Peyer's patch (tissue), 4 donors: ENCODE results near the gene RXRG.

Experiments used
- CTCF ChIP-seq, 6 experiments: fragments of 450-650 bp in 4 of 6; fragments of 200-600 bp in 2 of 6; sonication (generic) in 1 of 6; IDR thresholded peaks; one replicate each; pipeline ENCODE4 v1.5.1; 2017 to 2019; ENCODE audit warnings: antibody characterized with exemption in 6 of 6, mild to moderate bottlenecking in 3 of 6, moderate library complexity in 1 of 6
- POLR2A ChIP-seq, 2 donors: fragments of 450-650 bp; IDR thresholded peaks; one replicate each; pipeline ENCODE4 v1.5.1; 2017; ENCODE audit warnings: antibody characterized with exemption in 2 of 2, mild to moderate bottlenecking in 2 of 2, moderate library complexity in 2 of 2

- TF ChIP-seq CTCF (IDR thresholded peaks at IDR 0.05) (no peak), POLR2A (IDR thresholded peaks at IDR 0.05) (no peak)
Observed at GRCh38 chr1:165356876-165357275, 88.0 kb downstream of the RXRG start.
